NB4 (cell line): ENCODE measurements around the gene LRRN4CL.

Experiments used
- POLR2A ChIP-seq: IDR thresholded peaks from 2 replicates; pipeline ENCODE4 v1.6.1; 2011; ENCODE audit warnings: mild to moderate bottlenecking; ENCODE audit not compliant: insufficient read length; ENCODE audit errors: extremely low read depth
- TF ChIP-seq, protein P1 (sequence below): IDR thresholded peaks from one replicate; pipeline ENCODE4 v1.5.1; 2012; ENCODE audit warnings: low read depth, low read length
- TF ChIP-seq, protein P2 (sequence below): IDR thresholded peaks from 2 replicates; pipeline ENCODE4 v1.6.1; 2011; ENCODE audit warnings: low read depth, low read length

DNA sequence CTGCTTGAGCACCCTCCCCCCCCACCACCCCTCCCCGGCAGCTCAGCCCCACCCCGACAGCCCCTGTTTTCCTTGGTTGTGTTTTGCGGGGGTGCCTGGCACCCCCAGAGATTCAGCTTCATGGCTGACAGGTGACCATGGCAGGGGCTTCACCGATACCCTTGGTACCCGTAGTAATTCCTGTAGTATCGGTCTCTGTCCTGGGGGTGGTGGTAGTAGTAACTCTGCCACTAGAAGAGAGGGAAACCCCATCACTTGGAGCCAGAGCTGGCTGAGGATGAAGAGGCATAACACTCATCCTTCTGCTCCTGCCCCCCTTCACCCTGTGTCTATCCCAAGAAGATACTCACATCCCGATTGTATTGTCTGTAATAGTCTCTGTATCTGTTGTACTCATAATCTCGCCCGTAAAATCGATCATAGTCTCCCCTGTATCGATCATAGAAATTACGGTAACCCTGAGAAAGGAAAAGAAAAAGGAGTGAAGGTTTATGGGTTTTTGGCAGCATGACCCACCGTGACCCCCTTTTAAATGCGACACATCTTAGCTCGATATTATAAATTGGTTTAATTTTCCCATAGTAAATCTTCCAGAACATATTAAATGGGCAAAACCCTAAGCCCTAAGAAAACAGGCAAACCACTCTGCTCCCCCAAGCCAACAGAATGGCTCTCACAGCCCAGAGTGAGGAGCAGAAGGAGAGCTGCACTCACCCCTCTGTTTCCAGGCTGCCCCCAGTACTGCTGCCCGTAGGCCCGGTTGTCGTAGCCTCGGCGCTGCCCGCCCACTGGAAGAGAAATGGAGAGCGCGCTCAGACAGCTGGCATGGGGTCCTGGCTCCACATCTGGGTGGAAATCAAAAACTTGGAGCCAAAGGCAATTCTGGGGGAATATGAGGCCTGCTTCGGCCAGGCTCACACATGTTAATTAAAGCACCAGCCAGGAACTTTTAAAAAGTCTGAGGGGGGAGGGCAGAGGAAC lies 26.1 kb upstream of the LRRN4CL start:
- TF ChIP-seq, protein P1, sequence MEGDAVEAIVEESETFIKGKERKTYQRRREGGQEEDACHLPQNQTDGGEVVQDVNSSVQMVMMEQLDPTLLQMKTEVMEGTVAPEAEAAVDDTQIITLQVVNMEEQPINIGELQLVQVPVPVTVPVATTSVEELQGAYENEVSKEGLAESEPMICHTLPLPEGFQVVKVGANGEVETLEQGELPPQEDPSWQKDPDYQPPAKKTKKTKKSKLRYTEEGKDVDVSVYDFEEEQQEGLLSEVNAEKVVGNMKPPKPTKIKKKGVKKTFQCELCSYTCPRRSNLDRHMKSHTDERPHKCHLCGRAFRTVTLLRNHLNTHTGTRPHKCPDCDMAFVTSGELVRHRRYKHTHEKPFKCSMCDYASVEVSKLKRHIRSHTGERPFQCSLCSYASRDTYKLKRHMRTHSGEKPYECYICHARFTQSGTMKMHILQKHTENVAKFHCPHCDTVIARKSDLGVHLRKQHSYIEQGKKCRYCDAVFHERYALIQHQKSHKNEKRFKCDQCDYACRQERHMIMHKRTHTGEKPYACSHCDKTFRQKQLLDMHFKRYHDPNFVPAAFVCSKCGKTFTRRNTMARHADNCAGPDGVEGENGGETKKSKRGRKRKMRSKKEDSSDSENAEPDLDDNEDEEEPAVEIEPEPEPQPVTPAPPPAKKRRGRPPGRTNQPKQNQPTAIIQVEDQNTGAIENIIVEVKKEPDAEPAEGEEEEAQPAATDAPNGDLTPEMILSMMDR = no peak
- no peak for TF ChIP-seq POLR2A
- TF ChIP-seq, protein P2, sequence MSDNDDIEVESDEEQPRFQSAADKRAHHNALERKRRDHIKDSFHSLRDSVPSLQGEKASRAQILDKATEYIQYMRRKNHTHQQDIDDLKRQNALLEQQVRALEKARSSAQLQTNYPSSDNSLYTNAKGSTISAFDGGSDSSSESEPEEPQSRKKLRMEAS = no peak
